ENCODE data around the gene TFR2.

DNA sequence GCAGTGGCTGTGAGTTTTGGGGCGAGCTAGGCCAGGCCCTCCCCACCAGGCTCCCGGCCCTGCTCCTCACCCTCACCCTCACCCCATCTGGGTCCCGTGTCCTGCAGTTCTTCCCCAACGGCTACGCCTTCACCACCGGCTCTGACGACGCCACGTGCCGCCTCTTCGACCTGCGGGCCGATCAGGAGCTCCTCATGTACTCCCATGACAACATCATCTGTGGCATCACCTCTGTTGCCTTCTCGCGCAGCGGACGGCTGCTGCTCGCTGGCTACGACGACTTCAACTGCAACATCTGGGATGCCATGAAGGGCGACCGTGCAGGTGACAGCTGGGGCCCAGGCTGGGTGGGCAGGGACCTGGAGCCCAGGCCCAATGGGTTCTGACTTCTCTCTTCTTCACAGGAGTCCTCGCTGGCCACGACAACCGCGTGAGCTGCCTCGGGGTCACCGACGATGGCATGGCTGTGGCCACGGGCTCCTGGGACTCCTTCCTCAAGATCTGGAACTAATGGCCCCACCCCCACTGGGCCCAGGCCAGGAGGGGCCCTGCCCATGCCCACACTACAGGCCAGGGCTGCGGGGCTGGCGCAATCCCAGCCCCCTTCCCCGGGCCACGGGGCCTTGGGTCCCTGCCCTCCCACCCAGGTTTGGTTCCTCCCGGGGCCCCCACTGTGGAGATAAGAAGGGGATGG, 37.1 kb upstream of the TFR2 start:
- no peak for TF ChIP-seq RAD21 (IDR thresholded peaks at IDR 0.05; ENCODE audit: low read length)
- TF ChIP-seq RFX5 (IDR thresholded peaks at IDR 0.05; ENCODE audit: low read depth, low read length), result no peak
- TF ChIP-seq, protein P1, sequence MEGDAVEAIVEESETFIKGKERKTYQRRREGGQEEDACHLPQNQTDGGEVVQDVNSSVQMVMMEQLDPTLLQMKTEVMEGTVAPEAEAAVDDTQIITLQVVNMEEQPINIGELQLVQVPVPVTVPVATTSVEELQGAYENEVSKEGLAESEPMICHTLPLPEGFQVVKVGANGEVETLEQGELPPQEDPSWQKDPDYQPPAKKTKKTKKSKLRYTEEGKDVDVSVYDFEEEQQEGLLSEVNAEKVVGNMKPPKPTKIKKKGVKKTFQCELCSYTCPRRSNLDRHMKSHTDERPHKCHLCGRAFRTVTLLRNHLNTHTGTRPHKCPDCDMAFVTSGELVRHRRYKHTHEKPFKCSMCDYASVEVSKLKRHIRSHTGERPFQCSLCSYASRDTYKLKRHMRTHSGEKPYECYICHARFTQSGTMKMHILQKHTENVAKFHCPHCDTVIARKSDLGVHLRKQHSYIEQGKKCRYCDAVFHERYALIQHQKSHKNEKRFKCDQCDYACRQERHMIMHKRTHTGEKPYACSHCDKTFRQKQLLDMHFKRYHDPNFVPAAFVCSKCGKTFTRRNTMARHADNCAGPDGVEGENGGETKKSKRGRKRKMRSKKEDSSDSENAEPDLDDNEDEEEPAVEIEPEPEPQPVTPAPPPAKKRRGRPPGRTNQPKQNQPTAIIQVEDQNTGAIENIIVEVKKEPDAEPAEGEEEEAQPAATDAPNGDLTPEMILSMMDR (conservative IDR thresholded peaks at IDR 0.05; ENCODE audit: low read depth, low read length), result no peak
- no peak for TF ChIP-seq CEBPB (IDR thresholded peaks at IDR 0.05; ENCODE audit: low read depth, low read length)
- TF ChIP-seq RCOR1 (IDR thresholded peaks at IDR 0.05; ENCODE audit: insufficient replicate concordance, low read length), result no peak
- no peak for TF ChIP-seq BHLHE40 (IDR thresholded peaks at IDR 0.05; ENCODE audit: low read depth, low read length)
- no peak for TF ChIP-seq CHD1 (IDR thresholded peaks at IDR 0.05; ENCODE audit: low read depth, low read length)
- TF ChIP-seq POLR2A (IDR thresholded peaks at IDR 0.05; ENCODE audit: low read depth, low read length), result no peak
- TF ChIP-seq, protein P2, sequence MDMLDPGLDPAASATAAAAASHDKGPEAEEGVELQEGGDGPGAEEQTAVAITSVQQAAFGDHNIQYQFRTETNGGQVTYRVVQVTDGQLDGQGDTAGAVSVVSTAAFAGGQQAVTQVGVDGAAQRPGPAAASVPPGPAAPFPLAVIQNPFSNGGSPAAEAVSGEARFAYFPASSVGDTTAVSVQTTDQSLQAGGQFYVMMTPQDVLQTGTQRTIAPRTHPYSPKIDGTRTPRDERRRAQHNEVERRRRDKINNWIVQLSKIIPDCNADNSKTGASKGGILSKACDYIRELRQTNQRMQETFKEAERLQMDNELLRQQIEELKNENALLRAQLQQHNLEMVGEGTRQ (IDR thresholded peaks at IDR 0.05; ENCODE audit: low read depth, low read length), result no peak
- TF ChIP-seq MAFK (IDR thresholded peaks at IDR 0.05; ENCODE audit: low read depth, low read length), result no peak
- TF ChIP-seq FOS (IDR thresholded peaks at IDR 0.05; ENCODE audit: low read depth, low read length), result no peak
- no peak for TF ChIP-seq MXI1 (IDR thresholded peaks at IDR 0.05; ENCODE audit: borderline replicate concordance, low read depth, low read length)

Data from IMR-90 (cell line).